PFSK-1 (cell line): ENCODE results near the gene EVC2.

ENCODE experiments used
- FOXP2 ChIP-seq: optimal IDR thresholded peaks from 2 replicates; pipeline ENCODE3; 2011; ENCODE audit warnings: borderline replicate concordance, control low read depth, inconsistent platforms; ENCODE audit not compliant: insufficient read depth; ENCODE audit errors: extremely low read length, extremely low read depth
- POLR2AphosphoS5 ChIP-seq: IDR thresholded peaks from 2 replicates; pipeline ENCODE4 v1.6.1; 2012; ENCODE audit warnings: low read depth, mild to moderate bottlenecking, control low read depth, low read length, moderate library complexity
- SIN3A ChIP-seq: IDR thresholded peaks from 2 replicates; pipeline ENCODE4 v1.6.1; 2012; ENCODE audit warnings: mild to moderate bottlenecking, low read length, moderate library complexity, borderline replicate concordance; ENCODE audit not compliant: insufficient read depth
- TAF1 ChIP-seq: IDR thresholded peaks from 2 replicates; pipeline ENCODE4 v1.6.1; 2012; ENCODE audit warnings: low read length, control low read depth, borderline replicate concordance; ENCODE audit not compliant: insufficient read depth
- TF ChIP-seq, protein P1 (sequence below), 2 experiments: IDR thresholded peaks; 2 replicates each; pipeline versions ENCODE4 v1.6.1 to v1.8.0; 2011 to 2012; ENCODE audit warnings: low read depth in 2 of 2, low read length in 2 of 2, control low read depth in 1 of 2, inconsistent platforms in 1 of 2, mild to moderate bottlenecking in 1 of 2, moderate library complexity in 1 of 2; ENCODE audit not compliant: insufficient read depth in 1 of 2

DNA sequence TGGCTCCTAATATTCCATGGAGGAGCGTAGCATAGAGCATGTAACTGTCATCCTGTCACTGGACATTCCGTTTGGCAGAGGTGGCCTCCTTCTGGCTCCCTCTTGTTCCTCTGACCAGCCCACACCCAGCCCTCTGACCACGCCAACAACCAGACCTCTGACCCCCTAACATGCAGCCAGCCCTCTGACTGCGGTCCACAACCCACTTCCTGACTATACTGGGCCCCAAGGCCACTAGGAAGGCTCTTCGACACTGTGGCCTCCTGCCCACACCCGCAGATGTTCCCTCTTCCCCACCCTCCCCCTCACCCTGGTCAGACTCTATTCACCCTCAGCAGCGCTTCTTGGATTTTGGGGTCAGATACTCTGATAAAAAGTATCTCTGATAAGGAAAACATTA is 141.4 kb downstream of the EVC2 start:
- no peak for TF ChIP-seq POLR2AphosphoS5
- TF ChIP-seq, protein P1, sequence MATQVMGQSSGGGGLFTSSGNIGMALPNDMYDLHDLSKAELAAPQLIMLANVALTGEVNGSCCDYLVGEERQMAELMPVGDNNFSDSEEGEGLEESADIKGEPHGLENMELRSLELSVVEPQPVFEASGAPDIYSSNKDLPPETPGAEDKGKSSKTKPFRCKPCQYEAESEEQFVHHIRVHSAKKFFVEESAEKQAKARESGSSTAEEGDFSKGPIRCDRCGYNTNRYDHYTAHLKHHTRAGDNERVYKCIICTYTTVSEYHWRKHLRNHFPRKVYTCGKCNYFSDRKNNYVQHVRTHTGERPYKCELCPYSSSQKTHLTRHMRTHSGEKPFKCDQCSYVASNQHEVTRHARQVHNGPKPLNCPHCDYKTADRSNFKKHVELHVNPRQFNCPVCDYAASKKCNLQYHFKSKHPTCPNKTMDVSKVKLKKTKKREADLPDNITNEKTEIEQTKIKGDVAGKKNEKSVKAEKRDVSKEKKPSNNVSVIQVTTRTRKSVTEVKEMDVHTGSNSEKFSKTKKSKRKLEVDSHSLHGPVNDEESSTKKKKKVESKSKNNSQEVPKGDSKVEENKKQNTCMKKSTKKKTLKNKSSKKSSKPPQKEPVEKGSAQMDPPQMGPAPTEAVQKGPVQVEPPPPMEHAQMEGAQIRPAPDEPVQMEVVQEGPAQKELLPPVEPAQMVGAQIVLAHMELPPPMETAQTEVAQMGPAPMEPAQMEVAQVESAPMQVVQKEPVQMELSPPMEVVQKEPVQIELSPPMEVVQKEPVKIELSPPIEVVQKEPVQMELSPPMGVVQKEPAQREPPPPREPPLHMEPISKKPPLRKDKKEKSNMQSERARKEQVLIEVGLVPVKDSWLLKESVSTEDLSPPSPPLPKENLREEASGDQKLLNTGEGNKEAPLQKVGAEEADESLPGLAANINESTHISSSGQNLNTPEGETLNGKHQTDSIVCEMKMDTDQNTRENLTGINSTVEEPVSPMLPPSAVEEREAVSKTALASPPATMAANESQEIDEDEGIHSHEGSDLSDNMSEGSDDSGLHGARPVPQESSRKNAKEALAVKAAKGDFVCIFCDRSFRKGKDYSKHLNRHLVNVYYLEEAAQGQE (IDR thresholded peaks at IDR 0.05; ENCODE audit: insufficient read depth in 1 of 2, low read depth in 2 of 2, low read length in 2 of 2), result no peak
- TF ChIP-seq SIN3A, result no peak
- TF ChIP-seq TAF1, result no peak
- TF ChIP-seq FOXP2, result no peak
